T-cell (primary cell): ENCODE data around the gene NUP50. TPM values are rescaled to one million over a fixed set of nuclear protein-coding genes. Genes with fewer than 3 reads are reported as not detected.
A peak's percentile ranks its signal among the peaks of the same experiment; 100 is the strongest.

Experiments
- ATAC-seq, 4 experiments: fragments of 200-7000 bp in 3 of 4; fragments of 150-1000 bp in 1 of 4; cut with Tn5 transposase; replicated peaks in 1 of 4; 1 replicate in 3 of 4; 2 replicates in 1 of 4; pipeline ENCODE4 v1.10.0; 2021; ENCODE audit warnings: moderate library complexity in 3 of 4, mild to moderate bottlenecking in 2 of 4, moderate number of reproducible peaks in 1 of 4
- CTCF ChIA-PET, 2 donors: fragments of 300-600 bp; sonication (Branson Sonifier 250); formaldehyde crosslinking; loops; one replicate each; lab custom pipeline; 2022; ENCODE audit warnings: antibody characterized with exemption in 2 of 2; lab: Charles Lee
- POLR2A ChIA-PET, 2 donors: fragments of 300-600 bp; sonication (Branson Sonifier 250); formaldehyde crosslinking; loops; one replicate each; lab custom pipeline; 2022; ENCODE audit warnings: antibody characterized with exemption in 2 of 2; lab: Charles Lee
- DNase-seq, 35 experiments: peaks; one replicate each; pipeline versions ENCODE4 v3.0.0 to v3.0.0-alpha.2; 2013 to 2023
- H3K27ac ChIP-seq: one replicate; pipeline ENCODE4 v1.5.1; 2013; ENCODE audit warnings: low read length
- H3K27me3 ChIP-seq, 2 experiments: replicated peaks in 1 of 2; 1 replicate in 1 of 2; 2 replicates in 1 of 2; pipeline versions ENCODE4 v1.6.1 to v1.7.0; 2013; ENCODE audit warnings: low read length in 1 of 2, mixed read lengths in 1 of 2; ENCODE audit not compliant: control insufficient read depth in 2 of 2, insufficient read depth in 2 of 2; ENCODE audit errors: extremely low read depth in 1 of 2
- H3K36me3 ChIP-seq, 2 donors: 1 replicate in 1 of 2; 2 replicates in 1 of 2; pipeline versions ENCODE4 v1.6.1 to v1.7.0; 2013; ENCODE audit warnings: low read length in 1 of 2; ENCODE audit not compliant: control insufficient read depth in 2 of 2, insufficient read depth in 1 of 2; ENCODE audit errors: extremely low read depth in 1 of 2
- H3K4me1 ChIP-seq, 2 experiments: 1 replicate in 1 of 2; 2 replicates in 1 of 2; pipeline versions ENCODE4 v1.6.1 to v1.7.0; 2013; ENCODE audit warnings: low read length in 2 of 2, mixed read lengths in 1 of 2; ENCODE audit not compliant: insufficient read depth in 2 of 2, control insufficient read depth in 1 of 2; ENCODE audit errors: extremely low read depth in 1 of 2
- H3K4me3 ChIP-seq, 2 donors: 1 replicate in 1 of 2; 2 replicates in 1 of 2; pipeline versions ENCODE4 v1.5.1 to v1.7.0; 2013; ENCODE audit warnings: mild to moderate bottlenecking in 2 of 2, low read length in 1 of 2, moderate library complexity in 1 of 2; ENCODE audit not compliant: control insufficient read depth in 1 of 2; ENCODE audit errors: extremely low read depth in 1 of 2
- H3K9me3 ChIP-seq: 2 replicates; pipeline ENCODE4 v1.7.0; 2013
- H3K27ac Mint-ChIP-seq, 2 donors: one replicate each; pipeline ENCODE4 v1.8.0; 2020 to 2021; ENCODE audit warnings: mild to moderate bottlenecking in 2 of 2, mixed read lengths in 2 of 2
- H3K27me3 Mint-ChIP-seq, 2 donors: one replicate each; pipeline ENCODE4 v1.8.0; 2021 to 2022; ENCODE audit warnings: mixed read lengths in 2 of 2
- H3K36me3 Mint-ChIP-seq: one replicate; pipeline ENCODE4 v1.8.0; 2021; ENCODE audit warnings: mixed read lengths
- H3K4me1 Mint-ChIP-seq, 3 donors: one replicate each; pipeline ENCODE4 v1.8.0; 2020 to 2022; ENCODE audit warnings: mixed read lengths in 3 of 3, mild to moderate bottlenecking in 1 of 3
- H3K4me3 Mint-ChIP-seq, 3 donors: one replicate each; pipeline ENCODE4 v1.8.0; 2020 to 2022; ENCODE audit warnings: mild to moderate bottlenecking in 3 of 3, mixed read lengths in 3 of 3, moderate library complexity in 3 of 3
- H3K9me3 Mint-ChIP-seq, 3 donors: one replicate each; pipeline ENCODE4 v1.8.0; 2020 to 2022; ENCODE audit warnings: mixed read lengths in 3 of 3
- WGBS: methylation state at CpG from one replicate; pipeline ENCODE4 v1.1.5; 2013; ENCODE audit warnings: missing lambda C conversion rate; ENCODE audit not compliant: insufficient coverage; 5-methylcytosine and 5-hydroxymethylcytosine counted together
- total RNA-seq, 35 experiments: library from RNA in 6 of 35; stranded (reverse) in 6 of 35; fragments of 120-200 nt in 1 of 35; gene quantifications; one replicate each; pipeline versions ENCODE4 v1.2.1 to v1.2.4 and lab custom pipeline; 2013 to 2026

Gene NUP50
- total RNA-seq, 5 donors from 2014 or later (not counting 1 experiment from before 2014, with no cell fraction given), result 97.0 to 151 (median 126) TPM

DNA sequence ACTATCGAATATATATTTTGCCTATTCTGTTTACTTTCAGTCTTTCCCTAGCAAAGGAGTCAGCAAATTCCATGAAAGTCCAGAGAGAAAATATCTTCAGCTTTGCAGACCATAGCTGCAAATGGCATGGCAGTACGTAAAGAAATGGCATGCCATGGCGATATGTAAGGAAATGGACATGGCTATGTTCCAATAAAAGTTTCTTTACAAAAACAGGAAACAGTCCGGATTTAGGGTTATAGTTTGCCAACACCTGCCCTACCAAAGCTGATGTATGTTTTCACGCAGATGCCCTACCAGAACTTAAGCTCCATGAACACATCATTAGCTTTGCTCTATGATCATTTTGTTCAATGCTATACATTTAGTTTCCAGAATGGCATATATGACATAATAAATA lies 57.5 kb downstream of the NUP50 start:
- Mint-ChIP-seq H3K36me3 (peaks cover 3% of the 10 kb centered on the region), H3K9me3 (no peaks in the 10 kb centered on the region), H3K4me1 (peaks cover 25 to 30% (median 26%) of the 10 kb centered on the region in 3 donors), H3K27ac (no peak overlapping the region), H3K4me3 (no peak overlapping the region), H3K27me3 (no peaks in the 10 kb centered on the region)
- no peaks in the 10 kb centered on the region for H3K9me3 ChIP-seq
- H3K27me3 ChIP-seq, result no peaks in the 10 kb centered on the region
- ATAC-seq (no peak), DNase-seq (no peak)
- ChIA-PET POLR2A (no interaction called here), CTCF (no interaction called here)
- no peaks in the 10 kb centered on the region for H3K4me1 ChIP-seq
- WGBS, result 94% methylated on average over 2 of the region's 5 CpGs
- no peak overlapping the region for H3K4me3 ChIP-seq
- no peaks in the 10 kb centered on the region for H3K36me3 ChIP-seq
- no peak overlapping the region for H3K27ac ChIP-seq

- Histone ChIP-seq H3K4me3 (no peak overlapping the region), H3K9me3 (no peaks in the 10 kb centered on the region), H3K27me3 (no peaks in the 10 kb centered on the region), H3K27ac (no peak overlapping the region), H3K36me3 (peaks cover 0 to 3% of the 10 kb centered on the region in 2 donors), H3K4me1 (peaks cover 0 to 8% of the 10 kb centered on the region in 2 experiments)
- ATAC-seq (no peak), DNase-seq (no peak)
- Mint-ChIP-seq H3K36me3 (peaks cover 6% of the 10 kb centered on the region), H3K27me3 (no peaks in the 10 kb centered on the region), H3K9me3 (no peaks in the 10 kb centered on the region), H3K4me3 (no peak overlapping the region), H3K4me1 (peaks cover 25 to 47% (median 32%) of the 10 kb centered on the region in 3 donors), H3K27ac (peak overlapping the region in 1 of 2 donors; percentile 47)
- ChIA-PET POLR2A (no interaction called here), CTCF (no interaction called here)
- 68% methylated on average over 3 of the region's 5 CpGs for WGBS
Measured at GRCh38 chr22:45223304-45224117, 59.8 kb downstream of the NUP50 start.

DNA sequence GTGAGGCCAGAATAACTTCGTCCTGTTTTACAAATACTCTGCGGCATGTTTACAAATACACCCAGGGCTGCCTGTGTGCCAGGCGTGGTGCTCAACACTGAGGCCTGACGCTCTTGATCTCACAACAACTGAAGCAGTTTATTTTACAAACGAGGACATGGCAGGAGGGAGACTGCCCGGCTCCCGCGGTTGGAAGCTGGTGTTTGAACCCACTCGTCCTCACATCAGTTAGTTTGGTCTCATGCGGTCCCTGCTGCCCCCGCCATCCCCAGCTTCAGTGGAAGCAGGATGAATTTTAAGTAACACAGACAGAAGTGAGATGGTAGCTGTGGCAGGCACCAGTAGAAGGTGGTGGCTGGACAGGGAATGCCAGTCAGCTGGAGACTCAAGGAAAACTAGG lies 60.6 kb downstream of the NUP50 start:
- no peaks in the 10 kb centered on the region for H3K9me3 ChIP-seq
- no peaks in the 10 kb centered on the region for H3K27me3 ChIP-seq
- no peaks in the 10 kb centered on the region for H3K9me3 Mint-ChIP-seq
- POLR2A ChIA-PET, result no interaction called here
- H3K27me3 Mint-ChIP-seq, result no peaks in the 10 kb centered on the region
- peaks cover 0 to 3% of the 10 kb centered on the region in 2 donors for H3K36me3 ChIP-seq
- peaks cover 18 to 39% (median 23%) of the 10 kb centered on the region in 3 donors for H3K4me1 Mint-ChIP-seq
- CTCF ChIA-PET, result no interaction called here
- WGBS, result 94% methylated on average over 11 of the region's 11 CpGs
- H3K4me3 Mint-ChIP-seq, result no peak overlapping the region
- no peak overlapping the region for H3K27ac Mint-ChIP-seq
- ATAC-seq (no peak), DNase-seq (no peak)
- no peak overlapping the region for H3K4me3 ChIP-seq
- peaks cover 6% of the 10 kb centered on the region for H3K36me3 Mint-ChIP-seq
- peaks cover 0 to 8% of the 10 kb centered on the region in 2 experiments for H3K4me1 ChIP-seq
- H3K27ac ChIP-seq, result no peak overlapping the region

- Mint-ChIP-seq H3K4me3 (no peak overlapping the region), H3K36me3 (peaks cover 6% of the 10 kb centered on the region), H3K9me3 (no peaks in the 10 kb centered on the region), H3K4me1 (peaks cover 18 to 39% (median 21%) of the 10 kb centered on the region in 3 donors), H3K27me3 (no peaks in the 10 kb centered on the region), H3K27ac (no peak overlapping the region)
- Histone ChIP-seq H3K4me3 (no peak overlapping the region), H3K27ac (no peak overlapping the region), H3K36me3 (peaks cover 0 to 3% of the 10 kb centered on the region in 2 donors), H3K27me3 (no peaks in the 10 kb centered on the region), H3K9me3 (no peaks in the 10 kb centered on the region), H3K4me1 (peaks cover 0 to 8% of the 10 kb centered on the region in 2 experiments)
- no peak for DNase-seq
- no peak for ATAC-seq
- CTCF ChIA-PET, result no interaction called here
- WGBS, result 88% methylated on average over 19 of the region's 19 CpGs
- POLR2A ChIA-PET, result no interaction called here
Measured at GRCh38 chr22:45224988-45225731, 61.4 kb downstream of the NUP50 start.

- Mint-ChIP-seq H3K36me3 (peaks cover 6% of the 10 kb centered on the region), H3K27me3 (no peaks in the 10 kb centered on the region), H3K4me1 (peaks cover 17 to 37% (median 21%) of the 10 kb centered on the region in 3 donors), H3K4me3 (no peak overlapping the region), H3K27ac (no peak overlapping the region), H3K9me3 (no peaks in the 10 kb centered on the region)
- ChIA-PET POLR2A (no interaction called here), CTCF (no interaction called here)
- no peaks in the 10 kb centered on the region for H3K27me3 ChIP-seq
- H3K36me3 ChIP-seq, result peaks cover 0 to 3% of the 10 kb centered on the region in 2 donors
- H3K4me1 ChIP-seq, result peaks cover 0 to 8% of the 10 kb centered on the region in 2 experiments
- ATAC-seq (no peak), DNase-seq (no peak)
- no peak overlapping the region for H3K4me3 ChIP-seq
- no peaks in the 10 kb centered on the region for H3K9me3 ChIP-seq
- 92% methylated on average over 23 of the region's 26 CpGs for WGBS
- no peak overlapping the region for H3K27ac ChIP-seq
Measured at GRCh38 chr22:45225732-45226502, 62.2 kb downstream of the NUP50 start.

DNA sequence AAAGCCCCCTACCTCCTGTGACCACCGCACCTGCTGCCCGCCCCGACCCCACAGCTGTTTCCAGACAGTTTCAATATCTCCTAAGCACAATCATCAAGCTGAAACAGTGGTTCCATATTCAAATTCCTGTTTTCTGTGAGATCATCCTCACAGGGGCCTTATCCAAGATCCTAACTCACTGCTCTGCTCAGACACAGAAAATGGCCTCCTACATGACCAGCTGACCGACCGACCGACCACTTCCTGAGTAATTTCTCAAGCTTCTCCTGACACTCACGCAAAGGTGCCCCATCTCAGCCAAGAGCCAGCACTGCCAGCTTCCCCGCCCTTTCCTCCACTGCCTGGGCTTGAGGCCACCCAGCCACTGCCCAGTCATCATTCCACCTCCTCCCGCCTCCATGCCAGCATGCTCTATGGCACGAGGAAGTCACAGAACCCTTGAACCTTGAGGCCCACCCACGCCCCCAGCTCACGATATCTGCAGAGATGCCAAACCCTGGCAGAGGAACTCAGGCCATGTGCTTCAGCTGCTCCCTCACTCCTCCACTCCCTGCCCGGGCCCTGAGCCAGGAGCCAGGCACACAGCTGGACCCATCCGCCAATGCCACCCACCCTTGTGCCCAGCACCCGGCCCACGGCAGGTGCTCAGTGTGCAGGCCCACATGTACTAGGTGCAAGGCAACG lies 62.9 kb downstream of the NUP50 start:
- H3K4me3 Mint-ChIP-seq, result no peak overlapping the region
- no peak overlapping the region for H3K4me3 ChIP-seq
- ChIA-PET POLR2A (no interaction called here), CTCF (no interaction called here)
- no peaks in the 10 kb centered on the region for H3K9me3 Mint-ChIP-seq
- DNase-seq, result no peak
- H3K4me1 Mint-ChIP-seq, result peaks cover 18 to 38% (median 26%) of the 10 kb centered on the region in 3 donors
- no peaks in the 10 kb centered on the region for H3K27me3 Mint-ChIP-seq
- no peak overlapping the region for H3K27ac Mint-ChIP-seq
- peaks cover 0 to 8% of the 10 kb centered on the region in 2 experiments for H3K4me1 ChIP-seq
- H3K27ac ChIP-seq, result no peak overlapping the region
- peaks cover 0 to 3% of the 10 kb centered on the region in 2 donors for H3K36me3 ChIP-seq
- ATAC-seq, result no peak
- 81% methylated on average over 17 of the region's 17 CpGs for WGBS
- no peaks in the 10 kb centered on the region for H3K9me3 ChIP-seq
- peaks cover 8% of the 10 kb centered on the region for H3K36me3 Mint-ChIP-seq
- H3K27me3 ChIP-seq, result no peaks in the 10 kb centered on the region
